ENCODE measurements around the gene SLC24A3.
A peak's percentile ranks its signal among the peaks of the same experiment; 100 is the strongest.
"Not testable (repeated sequence)": the region's sequence is repeated elsewhere in the genome, so short reads cannot be mapped to it uniquely, and the experiment has no call there.

Gene SLC24A3

DNA sequence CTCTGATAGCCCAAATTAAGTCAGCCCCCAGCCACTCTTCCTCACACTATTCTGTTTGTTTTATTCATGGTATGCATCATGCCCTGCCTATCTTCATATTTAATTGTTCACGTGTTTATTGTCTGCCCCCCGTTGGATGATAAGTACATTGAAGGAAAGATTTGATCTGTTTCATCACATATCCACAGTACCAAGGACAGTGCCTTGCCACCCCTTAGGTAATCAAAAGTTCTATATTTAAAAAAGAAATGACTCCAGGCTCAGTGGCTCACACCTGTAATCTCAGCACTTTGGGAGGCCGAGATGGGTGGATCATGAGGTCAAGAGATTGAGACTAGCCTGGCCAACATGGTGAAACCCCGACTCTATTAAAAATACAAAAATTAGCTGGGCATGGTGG is 535.5 kb downstream of the SLC24A3 start:
- DNase-seq (ENCODE audit: low read depth), result no peak
- no peak for TF ChIP-seq MYC (IDR thresholded peaks at IDR 0.05; ENCODE audit: low read depth, low read length)
- no peak for TF ChIP-seq CTCF (IDR thresholded peaks at IDR 0.05; ENCODE audit: low read depth, low read length)
- TF ChIP-seq, protein P1, sequence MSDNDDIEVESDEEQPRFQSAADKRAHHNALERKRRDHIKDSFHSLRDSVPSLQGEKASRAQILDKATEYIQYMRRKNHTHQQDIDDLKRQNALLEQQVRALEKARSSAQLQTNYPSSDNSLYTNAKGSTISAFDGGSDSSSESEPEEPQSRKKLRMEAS (IDR thresholded peaks at IDR 0.05; ENCODE audit: low read depth, low read length), result no peak
- no peak for TF ChIP-seq POLR2A (IDR thresholded peaks at IDR 0.05; ENCODE audit: extremely low read depth, insufficient read length)
- H3K4me3 ChIP-seq (ENCODE audit: low read depth, low read length), result no peak overlapping the region

GRCh38 chr20:19748681-19749080 is 536.2 kb downstream of the SLC24A3 start:
- TF ChIP-seq MYC (IDR thresholded peaks at IDR 0.05; ENCODE audit: low read depth, low read length) (no peak), POLR2A (IDR thresholded peaks at IDR 0.05; ENCODE audit: extremely low read depth, insufficient read length) (no peak)
- TF ChIP-seq, protein P1 (IDR thresholded peaks at IDR 0.05; ENCODE audit: low read depth, low read length), result no peak
- no peak for DNase-seq (ENCODE audit: low read depth)
- no peak overlapping the region for H3K4me3 ChIP-seq (ENCODE audit: low read depth, low read length)

DNA sequence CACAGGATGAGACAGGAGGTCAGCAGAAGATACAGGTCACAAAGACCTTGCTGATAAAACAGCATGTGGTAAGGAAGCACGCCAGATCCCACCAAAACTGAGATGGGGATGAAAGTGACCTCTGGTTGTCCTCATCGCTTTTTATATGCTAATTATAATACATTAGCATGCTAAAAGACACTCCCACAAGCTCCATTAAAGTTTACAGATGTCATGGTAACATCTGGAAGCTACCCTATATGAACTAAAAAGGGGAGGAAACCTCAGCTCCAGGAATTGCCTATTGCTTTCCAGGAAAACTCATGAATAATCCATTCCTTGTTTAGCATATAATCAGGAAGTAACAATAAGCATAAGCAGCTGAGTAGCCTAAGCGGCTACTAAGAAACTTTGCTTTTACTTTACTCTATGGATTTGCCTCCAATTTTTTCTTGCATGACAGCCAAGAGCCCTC is 537.2 kb downstream of the SLC24A3 start:
- no peak overlapping the region for H3K4me3 ChIP-seq (ENCODE audit: low read depth, low read length)
- no peak for DNase-seq (ENCODE audit: low read depth)
- TF ChIP-seq CTCF (IDR thresholded peaks at IDR 0.05; ENCODE audit: low read depth, low read length) (no peak), POLR2A (IDR thresholded peaks at IDR 0.05; ENCODE audit: extremely low read depth, insufficient read length) (no peak), MYC (IDR thresholded peaks at IDR 0.05; ENCODE audit: low read depth, low read length) (no peak)
- TF ChIP-seq, protein P1 (IDR thresholded peaks at IDR 0.05; ENCODE audit: low read depth, low read length), result no peak

GRCh38 chr20:19750101-19750606 is 537.7 kb downstream of the SLC24A3 start:
- peak; percentile 28 for DNase-seq (ENCODE audit: low read depth)
- no peak for TF ChIP-seq CTCF (IDR thresholded peaks at IDR 0.05; ENCODE audit: low read depth, low read length)
- TF ChIP-seq MYC (IDR thresholded peaks at IDR 0.05; ENCODE audit: low read depth, low read length), result no peak
- TF ChIP-seq, protein P1 (IDR thresholded peaks at IDR 0.05; ENCODE audit: low read depth, low read length), result no peak
- no peak for TF ChIP-seq POLR2A (IDR thresholded peaks at IDR 0.05; ENCODE audit: extremely low read depth, insufficient read length)
- H3K4me3 ChIP-seq (ENCODE audit: low read depth, low read length), result no peak overlapping the region

DNA sequence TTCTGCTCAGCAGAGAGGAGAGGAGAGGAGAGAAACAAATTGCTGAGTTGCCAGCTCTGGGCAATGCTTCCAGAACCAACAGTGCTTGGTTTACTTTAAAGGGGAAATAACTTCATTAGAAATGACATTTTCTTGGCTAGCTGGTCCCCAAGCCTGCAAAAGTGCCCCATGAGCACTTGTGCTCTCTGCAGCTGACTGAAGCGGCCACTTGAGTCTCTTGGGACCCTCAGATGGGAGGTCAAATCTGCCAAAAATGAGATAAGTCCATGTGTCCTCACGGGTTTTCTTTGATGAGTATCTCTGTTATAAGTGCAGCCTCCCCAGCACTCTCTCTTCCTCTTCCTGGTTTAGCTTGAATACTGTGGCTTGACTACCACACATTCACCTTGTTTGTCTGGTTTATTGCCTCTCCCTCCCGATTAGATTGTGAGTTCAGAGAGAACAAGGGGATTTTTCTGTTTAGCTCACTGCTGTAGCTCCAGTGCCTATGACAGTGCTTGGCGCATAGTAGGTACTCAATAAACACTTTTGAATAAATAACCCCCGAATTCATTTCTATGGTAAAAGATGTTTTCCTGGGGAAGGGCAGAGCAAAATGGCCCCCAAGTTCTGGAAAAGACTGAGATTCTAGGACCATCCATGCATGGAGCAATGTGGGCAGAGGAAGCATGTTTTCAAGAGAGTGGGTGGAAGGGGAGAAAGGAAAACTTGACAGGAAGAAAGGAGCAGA is 538.6 kb downstream of the SLC24A3 start:
- peak; percentile 70 for DNase-seq (ENCODE audit: low read depth)
- H3K4me3 ChIP-seq (ENCODE audit: low read depth, low read length), result no peak overlapping the region
- TF ChIP-seq CTCF (IDR thresholded peaks at IDR 0.05; ENCODE audit: low read depth, low read length) (no peak), POLR2A (IDR thresholded peaks at IDR 0.05; ENCODE audit: extremely low read depth, insufficient read length) (no peak), MYC (IDR thresholded peaks at IDR 0.05; ENCODE audit: low read depth, low read length) (no peak)
- TF ChIP-seq, protein P1 (IDR thresholded peaks at IDR 0.05; ENCODE audit: low read depth, low read length), result no peak

GRCh38 chr20:19754201-19754600 is 541.8 kb downstream of the SLC24A3 start:
- H3K4me3 ChIP-seq (ENCODE audit: low read depth, low read length); DNase-seq (ENCODE audit: low read depth): not testable (repeated sequence)

All from NB4 (cell line).